HG02870 (cell line): ENCODE results near the gene C19orf12.
A peak's percentile ranks its signal among the peaks of the same experiment; 100 is the strongest.
"Not testable (repeated sequence)": the region's sequence is repeated elsewhere in the genome, so short reads cannot be mapped to it uniquely, and the experiment has no call there.

ENCODE experiments used
- ATAC-seq: cut with Tn5 transposase; IDR thresholded peaks from one replicate; pipeline ENCODE4 v1.9.1; 2021; ENCODE audit warnings: mild to moderate bottlenecking, moderate library complexity; ENCODE audit not compliant: unreplicated experiment

Gene C19orf12

GRCh38 chr19:29731331-29731850 is 16.3 kb upstream of the C19orf12 start:
- ATAC-seq: no peak

GRCh38 chr19:29727906-29728305 is 12.8 kb upstream of the C19orf12 start:
- ATAC-seq: no peak

- no peak for ATAC-seq
These were observed 9.7 kb upstream of the C19orf12 start for GRCh38 chr19:29724746-29725145.

- ATAC-seq: no peak
These were observed 9.1 kb upstream of the C19orf12 start for GRCh38 chr19:29724102-29724641.

- ATAC-seq: no peak
These were observed 2.0 kb upstream of the C19orf12 start for GRCh38 chr19:29717051-29717450.

GRCh38 chr19:29715701-29716581 is 880 bp upstream of the C19orf12 start:
- no peak for ATAC-seq

- peak; percentile 15 for ATAC-seq
These were observed 599 bp downstream of the C19orf12 start for GRCh38 chr19:29714371-29714952.

GRCh38 chr19:29712744-29713516 is 2.1 kb downstream of the C19orf12 start:
- no peak for ATAC-seq

- no peak for ATAC-seq
These were observed 3.4 kb downstream of the C19orf12 start for GRCh38 chr19:29711584-29712132.

GRCh38 chr19:29709440-29709798 is 5.6 kb downstream of the C19orf12 start:
- ATAC-seq: not testable (repeated sequence)

GRCh38 chr19:29708554-29709439 is 6.3 kb downstream of the C19orf12 start:
- ATAC-seq: no peak

- ATAC-seq: no peak
These were observed 8.4 kb downstream of the C19orf12 start for GRCh38 chr19:29706635-29707034.

- ATAC-seq: no peak
These were observed 9.4 kb downstream of the C19orf12 start for GRCh38 chr19:29705706-29706105.

GRCh38 chr19:29704562-29705558 is 10.2 kb downstream of the C19orf12 start:
- peak; percentile 63 for ATAC-seq

- no peak for ATAC-seq
These were observed 12.1 kb downstream of the C19orf12 start for GRCh38 chr19:29702963-29703320.

- ATAC-seq: no peak
These were observed 12.7 kb downstream of the C19orf12 start for GRCh38 chr19:29702161-29702962.

- no peak for ATAC-seq
These were observed 14.6 kb downstream of the C19orf12 start for GRCh38 chr19:29700498-29700897.

GRCh38 chr19:29699861-29700260 is 15.2 kb downstream of the C19orf12 start:
- ATAC-seq: no peak
